Common myeloid progenitor, CD34-positive (primary cell): ENCODE data around the gene PHLDA1.
"Not testable (repeated sequence)": the region's sequence is repeated elsewhere in the genome, so short reads cannot be mapped to it uniquely, and the experiment has no call there.

Source experiments
- CTCF ChIA-PET: fragments of 350-600 bp; sonication (Branson Sonifier 250); formaldehyde crosslinking; loops from one replicate; lab custom pipeline; 2021; ENCODE audit warnings: antibody characterized with exemption; lab: Charles Lee
- POLR2A ChIA-PET: fragments of 350-600 bp; sonication (Branson Sonifier 250); formaldehyde crosslinking; loops from one replicate; lab custom pipeline; 2021; ENCODE audit warnings: antibody characterized with exemption; lab: Charles Lee
- DNase-seq, 3 donors: peaks; one replicate each; pipeline versions ENCODE4 v3.0.0 to v3.0.0-alpha.2; 2013
- H3K27ac ChIP-seq, 2 experiments: 1 replicate in 1 of 2; 2 replicates in 1 of 2; pipeline ENCODE4 v1.7.0; 2013; ENCODE audit warnings: inconsistent platforms in 2 of 2, low read length in 2 of 2, mild to moderate bottlenecking in 2 of 2, low read depth in 1 of 2, moderate library complexity in 1 of 2; ENCODE audit not compliant: severe bottlenecking in 2 of 2, insufficient read depth in 1 of 2, poor library complexity in 1 of 2
- H3K27me3 ChIP-seq, 5 experiments: replicated peaks in 2 of 5; 1 replicate in 3 of 5; 2 replicates in 2 of 5; pipeline versions ENCODE4 v1.6.1 to v1.7.0; 2013; ENCODE audit warnings: low read length in 4 of 5, mild to moderate bottlenecking in 2 of 5, moderate library complexity in 2 of 5, inconsistent platforms in 1 of 5; ENCODE audit not compliant: insufficient read depth in 5 of 5, control insufficient read depth in 4 of 5
- H3K36me3 ChIP-seq, 4 experiments: 1 replicate in 2 of 4; 2 replicates in 2 of 4; pipeline versions ENCODE4 v1.6.1 to v1.7.0; 2013; ENCODE audit warnings: low read length in 3 of 4, control low read depth in 1 of 4, mild to moderate bottlenecking in 1 of 4; ENCODE audit not compliant: control insufficient read depth in 4 of 4, insufficient read depth in 4 of 4
- H3K4me1 ChIP-seq, 4 experiments: 1 replicate in 3 of 4; 2 replicates in 1 of 4; pipeline versions ENCODE4 v1.6.1 to v1.7.1; 2013; ENCODE audit warnings: low read length in 3 of 4, mild to moderate bottlenecking in 3 of 4, control low read depth in 1 of 4, inconsistent platforms in 1 of 4, moderate library complexity in 1 of 4; ENCODE audit not compliant: control insufficient read depth in 4 of 4, insufficient read depth in 4 of 4; ENCODE audit errors: control extremely low read depth in 1 of 4
- H3K4me3 ChIP-seq, 7 experiments: 1 replicate in 4 of 7; 2 replicates in 3 of 7; pipeline versions ENCODE4 v1.5.1 to v1.7.0; 2013; ENCODE audit warnings: mild to moderate bottlenecking in 7 of 7, low read length in 6 of 7, moderate library complexity in 6 of 7, inconsistent platforms in 2 of 7, low read depth in 2 of 7, control low read depth in 1 of 7; ENCODE audit not compliant: insufficient read depth in 4 of 7, control insufficient read depth in 1 of 7; ENCODE audit errors: extremely low read depth in 1 of 7
- H3K9me3 ChIP-seq, 5 experiments: 1 replicate in 4 of 5; 2 replicates in 1 of 5; pipeline versions ENCODE4 v1.6.1 to v1.7.1; 2013; ENCODE audit warnings: low read length in 4 of 5, mild to moderate bottlenecking in 2 of 5, inconsistent platforms in 1 of 5, low read depth in 1 of 5, moderate library complexity in 1 of 5; ENCODE audit not compliant: control insufficient read depth in 4 of 5, insufficient read depth in 2 of 5; ENCODE audit errors: control extremely low read depth in 1 of 5
- WGBS: methylation state at CpG from one replicate; pipeline ENCODE4 v1.1.5; 2013; ENCODE audit not compliant: insufficient coverage; 5-methylcytosine and 5-hydroxymethylcytosine counted together

PHLDA1 gene

DNA sequence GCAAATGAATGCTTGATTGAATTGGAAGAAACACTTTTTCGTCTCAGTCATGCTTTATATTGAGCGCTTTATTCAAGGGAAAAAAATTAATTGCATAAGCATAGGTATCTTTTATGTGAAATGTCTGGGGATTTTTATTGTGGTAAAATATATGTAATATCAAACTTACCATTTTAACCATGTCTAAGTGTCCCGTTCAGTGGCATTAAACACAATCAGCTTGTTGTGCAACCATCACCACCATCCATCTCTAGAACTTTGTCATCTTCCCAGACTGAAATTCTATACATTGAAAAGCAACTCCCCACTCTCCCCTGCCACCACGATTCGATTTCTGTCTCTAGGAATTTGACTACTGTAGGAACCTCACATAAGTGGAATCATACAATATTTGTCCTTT, 39.8 kb downstream of the PHLDA1 start:
- no peaks in the 10 kb centered on the region for H3K4me1 ChIP-seq
- H3K36me3 ChIP-seq: no peaks in the 10 kb centered on the region
- no peak overlapping the region for H3K27ac ChIP-seq
- H3K27me3 ChIP-seq: peaks cover 0 to 10% (median 2%) of the 10 kb centered on the region in 5 experiments
- CTCF ChIA-PET: no interaction called here
- POLR2A ChIA-PET: no interaction called here
- 100% methylated on average over 2 of the region's 5 CpGs for WGBS
- no peak overlapping the region for H3K4me3 ChIP-seq
- DNase-seq: no peak
- no peaks in the 10 kb centered on the region for H3K9me3 ChIP-seq

DNA sequence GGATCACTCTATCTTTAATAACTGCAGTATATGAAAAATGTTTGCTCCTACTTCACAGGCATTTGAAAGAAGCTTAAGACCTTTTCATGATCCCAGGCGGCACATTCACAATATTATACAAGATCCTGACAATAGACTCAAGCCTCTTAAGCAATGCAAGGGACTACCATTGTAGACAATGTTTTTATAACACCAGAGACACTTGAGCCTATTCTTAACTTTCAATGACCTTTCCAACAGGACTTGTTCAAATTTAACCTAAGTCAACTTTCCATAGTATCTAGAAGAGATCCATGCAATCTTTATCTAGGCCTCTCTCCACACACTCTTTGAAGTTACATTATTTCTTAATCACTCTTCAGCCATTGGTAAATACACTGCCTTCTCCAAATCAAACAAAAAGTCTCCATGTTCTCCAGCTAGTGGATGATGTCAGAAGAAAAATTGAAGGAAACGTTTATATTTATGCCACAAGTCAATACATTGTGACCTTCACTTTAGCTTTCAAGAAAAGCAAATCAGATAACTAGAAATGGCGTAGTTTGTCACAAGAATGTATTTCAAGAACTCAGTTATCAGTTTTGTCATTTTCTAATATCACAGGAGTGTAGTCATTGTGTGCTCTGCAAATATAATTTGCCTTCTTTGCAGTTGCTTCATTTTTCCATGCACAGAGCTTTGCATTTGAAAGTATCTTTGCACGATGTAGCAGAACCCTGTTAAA, 41.2 kb downstream of the PHLDA1 start:
- Histone ChIP-seq H3K4me3 (no peak overlapping the region), H3K4me1 (no peaks in the 10 kb centered on the region), H3K9me3 (no peaks in the 10 kb centered on the region), H3K27me3 (peaks cover 0 to 8% (median 2%) of the 10 kb centered on the region in 5 experiments), H3K27ac (no peak overlapping the region), H3K36me3 (no peaks in the 10 kb centered on the region)
- DNase-seq: no peak
- ChIA-PET POLR2A (no interaction called here), CTCF (no interaction called here)
- WGBS: 95% methylated on average over 2 of the region's 4 CpGs

DNA sequence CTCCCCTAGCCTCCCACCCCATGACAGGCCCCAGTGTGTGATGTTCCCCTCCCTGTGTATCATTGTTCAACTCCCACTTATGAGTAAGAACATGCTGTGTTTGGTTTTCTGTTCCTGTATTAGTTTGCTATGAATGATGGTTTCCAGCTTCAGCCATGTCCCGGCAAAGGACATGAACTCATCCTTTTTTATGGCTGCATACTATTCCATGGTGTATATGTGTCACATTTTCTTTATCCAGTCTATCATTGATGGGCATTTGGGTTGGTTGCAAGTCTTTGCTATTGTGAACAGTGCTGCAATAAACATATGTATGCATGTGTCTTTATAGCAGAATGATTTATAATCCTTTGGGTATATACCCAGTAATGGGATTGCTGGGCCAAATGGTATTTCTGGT, 43.9 kb downstream of the PHLDA1 start:
- H3K4me3 ChIP-seq, H3K9me3 ChIP-seq, H3K27me3 ChIP-seq, DNase-seq, H3K27ac ChIP-seq, H3K36me3 ChIP-seq, CTCF ChIA-PET, POLR2A ChIA-PET, H3K4me1 ChIP-seq: not testable (repeated sequence)
- no CpG with 5 or more reads among the region's 1 CpG for WGBS

DNA sequence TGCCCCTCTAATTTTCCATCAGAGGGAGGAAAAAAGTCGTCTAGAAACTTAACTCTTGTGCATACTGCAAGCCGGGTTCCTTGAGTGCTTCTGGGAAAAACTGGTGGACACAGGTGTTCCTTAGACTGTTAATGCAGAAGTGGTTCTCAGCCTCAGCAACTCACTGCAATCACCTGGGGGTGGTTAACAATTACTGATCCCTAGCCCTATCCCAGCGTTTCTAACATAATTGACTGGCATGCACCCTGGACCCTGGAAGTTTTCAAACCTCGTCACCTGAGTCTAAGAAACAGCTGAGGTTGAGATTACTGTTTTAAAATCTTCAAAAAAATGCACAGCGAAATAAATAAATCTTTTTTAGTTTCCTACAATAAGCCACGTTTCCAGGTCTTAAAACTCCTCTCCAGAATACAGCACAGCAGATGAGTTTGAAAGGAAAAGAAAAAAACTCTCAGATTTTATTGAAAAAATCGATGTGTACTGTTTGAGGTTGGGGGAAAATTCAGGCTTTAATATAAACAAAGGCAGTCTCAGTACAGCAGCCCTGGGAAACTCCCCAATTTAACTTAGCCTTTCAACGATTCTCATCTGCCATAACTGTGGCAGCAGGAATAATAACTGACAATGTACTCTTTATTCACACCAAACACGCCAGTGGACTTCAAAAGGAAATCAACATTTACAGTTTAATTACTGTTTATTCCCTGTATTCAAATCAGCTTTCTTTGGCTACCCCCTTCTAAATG, 45.4 kb downstream of the PHLDA1 start:
- WGBS: 82% methylated on average over 5 of the region's 9 CpGs
- DNase-seq: no peak
- H3K36me3 ChIP-seq: no peaks in the 10 kb centered on the region
- no peak overlapping the region for H3K4me3 ChIP-seq
- H3K27ac ChIP-seq: no peak overlapping the region
- H3K4me1 ChIP-seq: no peaks in the 10 kb centered on the region
- ChIA-PET CTCF (no interaction called here), POLR2A (no interaction called here)
- no peaks in the 10 kb centered on the region for H3K9me3 ChIP-seq
- H3K27me3 ChIP-seq: peaks cover 0 to 5% (median 5%) of the 10 kb centered on the region in 5 experiments

DNA sequence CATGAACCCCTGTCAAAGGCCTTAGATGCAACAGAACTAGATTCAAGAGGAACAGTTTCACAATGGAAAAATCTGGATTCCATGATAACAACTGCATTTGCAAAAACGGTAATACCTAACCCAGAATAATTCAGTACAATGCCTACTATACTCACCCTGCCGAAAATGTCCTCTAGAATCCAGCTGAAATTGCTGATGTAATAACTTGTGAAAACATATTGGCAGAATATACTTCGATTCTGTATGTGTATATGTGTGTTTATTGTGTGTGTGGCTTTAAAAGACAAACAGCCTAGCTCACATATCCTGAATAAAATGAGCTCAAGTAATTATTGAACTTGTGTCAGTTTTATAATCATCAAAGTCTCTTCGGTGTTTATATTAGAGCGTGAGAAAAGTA, 46.0 kb downstream of the PHLDA1 start:
- Histone ChIP-seq H3K9me3 (no peaks in the 10 kb centered on the region), H3K27ac (no peak overlapping the region), H3K4me3 (no peak overlapping the region), H3K4me1 (no peaks in the 10 kb centered on the region), H3K36me3 (no peaks in the 10 kb centered on the region), H3K27me3 (peaks cover 0 to 5% (median 4%) of the 10 kb centered on the region in 5 experiments)
- 100% methylated on average over 2 of the region's 5 CpGs for WGBS
- ChIA-PET CTCF (interaction anchor here (0.6 kb wide), 1 partner anchor 130 kb away, joined by 3 read pairs; no protein-coding TSS in a partner anchor), POLR2A (no interaction called here)
- DNase-seq: no peak

DNA sequence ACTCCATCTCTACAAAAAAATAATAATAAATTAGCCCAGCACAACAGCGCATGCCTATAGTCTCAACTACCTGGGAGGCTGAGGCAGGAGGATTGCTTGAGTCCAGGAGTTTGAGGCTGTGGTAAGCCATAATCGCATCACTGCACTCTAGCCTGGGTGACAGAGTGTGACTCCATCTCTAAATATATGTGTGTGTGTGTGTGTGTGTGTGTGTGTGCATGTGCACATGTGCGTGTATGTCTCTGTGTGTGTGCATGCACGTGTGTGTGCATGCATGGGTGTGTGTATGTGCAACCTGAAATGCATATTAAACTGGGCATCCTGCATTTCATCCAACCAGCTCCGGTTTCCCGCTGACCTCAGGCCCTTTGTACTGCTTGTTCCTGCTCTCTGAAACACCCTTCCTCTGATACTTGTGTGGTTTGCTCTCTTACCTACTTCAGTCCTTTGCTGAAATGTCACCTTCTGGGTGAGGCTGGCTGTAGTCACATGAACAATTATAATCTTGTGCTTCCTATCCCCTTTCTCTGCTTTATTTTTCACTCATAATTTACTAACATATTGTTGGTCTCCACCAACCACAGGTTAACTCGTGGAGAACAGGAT, 46.9 kb downstream of the PHLDA1 start:
- DNase-seq: no peak
- 97% methylated on average over 4 of the region's 7 CpGs for WGBS
- no peaks in the 10 kb centered on the region for H3K36me3 ChIP-seq
- H3K27me3 ChIP-seq: peaks cover 0 to 5% (median 2%) of the 10 kb centered on the region in 5 experiments
- ChIA-PET CTCF (no interaction called here), POLR2A (no interaction called here)
- H3K4me3 ChIP-seq: no peak overlapping the region
- H3K27ac ChIP-seq: no peak overlapping the region
- H3K4me1 ChIP-seq: no peaks in the 10 kb centered on the region
- no peaks in the 10 kb centered on the region for H3K9me3 ChIP-seq

DNA sequence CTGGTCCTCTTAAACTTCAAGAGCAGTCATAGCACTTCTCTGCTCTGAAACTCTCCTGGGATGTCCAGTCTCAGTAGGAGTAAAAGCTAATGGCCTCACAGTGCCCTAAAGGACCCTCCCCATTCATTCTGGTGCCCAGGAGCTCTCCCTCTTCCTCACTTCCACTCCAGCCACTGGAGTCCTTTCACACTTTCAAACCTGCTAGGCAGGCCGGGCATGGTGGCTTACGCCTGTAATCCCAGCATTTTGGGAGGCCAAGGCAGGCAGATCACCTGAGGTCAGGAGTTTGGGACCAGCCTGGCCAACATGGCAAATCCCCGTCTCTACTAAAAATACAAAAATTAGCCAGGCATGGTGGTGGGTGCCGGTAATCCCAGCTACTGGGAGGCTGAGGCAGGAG, 47.7 kb downstream of the PHLDA1 start:
- DNase-seq, H3K27ac ChIP-seq, H3K9me3 ChIP-seq, H3K4me1 ChIP-seq, H3K36me3 ChIP-seq, POLR2A ChIA-PET, H3K27me3 ChIP-seq, H3K4me3 ChIP-seq, CTCF ChIA-PET: not testable (repeated sequence)
- no CpG with 5 or more reads among the region's 4 CpGs for WGBS
